K562 (cell line): Measurements from ENCODE around the gene SCRN2. TPM values are rescaled to one million over a fixed set of nuclear protein-coding genes. Genes with fewer than 3 reads are reported as not detected.

Experiments used
- BRCA1 ChIP-seq, 2 experiments: fragments of 450-650 bp in 1 of 2; sonication (generic) in 1 of 2; formaldehyde crosslinking in 1 of 2; IDR thresholded peaks; 2 replicates each; pipeline versions ENCODE4 v1.5.0 to v1.6.1; 2017 to 2020; ENCODE audit warnings: mild to moderate bottlenecking in 1 of 2, missing genetic modification reagents in 1 of 2
- CBFA2T2 ChIP-seq: fragments of 450-650 bp; conservative IDR thresholded peaks from 2 replicates; pipeline ENCODE4 v1.6.1; 2017; ENCODE audit warnings: mild to moderate bottlenecking
- CGGBP1 ChIP-seq: fragments of 250-450 bp; sonication (Bioruptor Pico); IDR thresholded peaks from 2 replicates; pipeline ENCODE4 v1.9.0; 2021; ENCODE audit warnings: mild to moderate bottlenecking
- CLOCK ChIP-seq: fragments of 250-450 bp; sonication (Bioruptor Pico); IDR thresholded peaks from 2 replicates; pipeline ENCODE4 v1.4.0; 2020; ENCODE audit warnings: mild to moderate bottlenecking, moderate library complexity, borderline replicate concordance
- ETS1 ChIP-seq: conservative IDR thresholded peaks from 2 replicates; pipeline ENCODE4 v1.6.1; 2011; ENCODE audit warnings: low read depth, mild to moderate bottlenecking, low read length; ENCODE audit not compliant: control insufficient read depth
- FOXP1 ChIP-seq: sonication (generic); formaldehyde crosslinking; IDR thresholded peaks from 2 replicates; pipeline ENCODE4 v1.8.0; 2022; ENCODE audit warnings: mild to moderate bottlenecking, missing genetic modification reagents
- GABPA ChIP-seq: fragments of 200-800 bp; sonication (Bioruptor generic); conservative IDR thresholded peaks from 2 replicates; pipeline ENCODE4 v1.6.1; 2016; ENCODE audit warnings: low read depth, missing genetic modification characterization, missing compliant biosample characterization
- HINFP ChIP-seq: fragments of 450-650 bp; conservative IDR thresholded peaks from 2 replicates; pipeline ENCODE4 v1.6.1; 2016; ENCODE audit warnings: missing genetic modification characterization, low read depth, mild to moderate bottlenecking, control low read depth, missing compliant biosample characterization
- MEIS2 ChIP-seq: fragments of 450-650 bp; IDR thresholded peaks from 2 replicates; pipeline ENCODE4 v1.6.1; 2014; ENCODE audit warnings: mild to moderate bottlenecking; ENCODE audit not compliant: partially characterized antibody
- NR4A1 ChIP-seq, 2 experiments: fragments of 250-450 bp in 1 of 2; fragments of 450-650 bp in 1 of 2; sonication (Bioruptor Pico) in 1 of 2; IDR thresholded peaks; 2 replicates each; pipeline versions ENCODE4 v1.4.0 to v1.6.1; 2016 to 2020; ENCODE audit warnings: mild to moderate bottlenecking in 2 of 2, missing compliant biosample characterization in 1 of 2, missing genetic modification characterization in 1 of 2, moderate library complexity in 1 of 2
- THRB ChIP-seq: fragments of 450-650 bp; formaldehyde crosslinking; conservative IDR thresholded peaks from 2 replicates; pipeline ENCODE4 v1.4.0; 2022; ENCODE audit warnings: mild to moderate bottlenecking, missing genetic modification characterization
- ZEB2 ChIP-seq: fragments of 450-650 bp; IDR thresholded peaks from 2 replicates; pipeline ENCODE4 v1.6.1; 2016
- ZKSCAN1 ChIP-seq: fragments of 150-350 bp; IDR thresholded peaks from 2 replicates; pipeline ENCODE4 v1.6.1; 2016; ENCODE audit warnings: low read depth, low read length
- ZNF175 ChIP-seq: fragments of 200-800 bp; sonication (Bioruptor generic); IDR thresholded peaks from 2 replicates; pipeline ENCODE4 v1.6.1; 2016; ENCODE audit warnings: low read depth, mild to moderate bottlenecking, missing genetic modification characterization, missing compliant biosample characterization
- ZNF282 ChIP-seq: sonication (generic); formaldehyde crosslinking; IDR thresholded peaks from 2 replicates; pipeline ENCODE4 v1.8.1; 2023; ENCODE audit warnings: missing genetic modification reagents
- ZNF354B ChIP-seq: fragments of 250-450 bp; sonication (Bioruptor Pico); IDR thresholded peaks from 2 replicates; pipeline ENCODE4 v1.4.0; 2020
- ZNF395 ChIP-seq: fragments of 200-800 bp; sonication (Bioruptor generic); IDR thresholded peaks from 2 replicates; pipeline ENCODE4 v1.6.1; 2017; ENCODE audit warnings: missing genetic modification characterization, missing compliant biosample characterization
- ZNF644 ChIP-seq: fragments of 200-800 bp; sonication (Bioruptor generic); IDR thresholded peaks from 2 replicates; pipeline ENCODE4 v1.6.1; 2016; ENCODE audit warnings: low read depth, missing genetic modification characterization, missing compliant biosample characterization
- ZSCAN29 ChIP-seq: fragments of 450-650 bp; IDR thresholded peaks from 2 replicates; pipeline ENCODE4 v1.6.1; 2017
- polyA plus RNA-seq, 8 experiments: library from polyadenylated mRNA; depleted of rRNA in 4 of 8; stranded (reverse) in 5 of 8; unstranded in 3 of 8; fragments of >200 nt; fragmentation: Nextera tagmentation in 2 of 8; fragmentation: Illumina TruSeq in 1 of 8; extraction: Ambion mirVana in 2 of 8; extraction: Trizol in 1 of 8; gene quantifications; 2 replicates each; pipeline versions ENCODE4 v1.2.1 to v1.2.3, GENCODE V29; 2011 to 2014; ENCODE audit warnings: inconsistent platforms in 1 of 8, missing spikeins in 1 of 8
- total RNA-seq, 7 experiments: library from RNA; depleted of rRNA in 6 of 7; stranded (reverse); fragments of >200 nt in 6 of 7; fragmentation: Illumina TruSeq in 2 of 7; extraction: Trizol in 2 of 7; gene quantifications; 2 replicates each; pipeline versions ENCODE4 v1.2.1 to v1.2.3, GENCODE V29; 2011 to 2021; ENCODE audit warnings: low replicate concordance in 1 of 7

The SCRN2 gene
- total and polyA plus RNA-seq, 9 of the 15 experiments (the other 6 are each of a cell fraction or from before 2014, with no cell fraction given) = 0.25 to 32.9 (median 13.6) TPM

GRCh38 chr17:47866941-47867340 lies 25.9 kb upstream of the SCRN2 start (continued):
- TF ChIP-seq ZNF395 (CRISPR knock-in tag) (peak; percentile 99), CLOCK (CRISPR knock-in tag) (no peak), HINFP (tag) (peak; percentile 24; the same call in 1 of the 2 replicates), ETS1 (peak; percentile 85), BRCA1 (IDR thresholded peaks at IDR 0.05) (no peak), BRCA1 (CRISPR knock-in tag; IDR thresholded peaks at IDR 0.05) (no peak), FOXP1 (0 out of 2 replicates have a peak, but pooled peaks have one; percentile 65), ZKSCAN1 (peak; percentile 79), CBFA2T2 (peak; percentile 99), ZNF282 (CRISPR knock-in tag) (no peak), CGGBP1 (peak; percentile 62; the same call in 1 of the 2 replicates), ZNF354B (no peak), NR4A1 (CRISPR knock-in tag; IDR thresholded peaks at IDR 0.05) (no peak; the same call in 1 of the 2 replicates), NR4A1 (tag; IDR thresholded peaks at IDR 0.05) (no peak; the same call in 1 of the 2 replicates), MEIS2 (peak; percentile 99), ZNF644 (tag) (peak; percentile 100), ZSCAN29 (no peak), GABPA (tag) (peak; percentile 43; the same call in 1 of the 2 replicates), THRB (0 out of 2 replicates have a peak, but pooled peaks have one; percentile 57), ZEB2 (peak; percentile 95), ZNF175 (CRISPR knock-in tag) (peak; percentile 99)
